ENCODE data around the gene ABCB8. TPM values are rescaled to one million over a fixed set of nuclear protein-coding genes. Genes with fewer than 3 reads are reported as not detected.

Gene ABCB8
- total and polyA plus RNA-seq, 9 of the 15 experiments (the other 6 are each of a cell fraction or from before 2014, with no cell fraction given): 7.6 to 106 (median 36.3) TPM

GRCh38 chr7:151011097-151011409 lies 17.2 kb upstream of the ABCB8 start (continued):
- no peak for TF ChIP-seq IRF1 (CRISPR knock-in tag; IDR thresholded peaks at IDR 0.05; ENCODE audit: borderline replicate concordance)
- TF ChIP-seq SAFB (IDR thresholded peaks at IDR 0.05; ENCODE audit: borderline replicate concordance, low read depth, low read length): no peak
- TF ChIP-seq ZNF165 (CRISPR knock-in tag; IDR thresholded peaks at IDR 0.05; ENCODE audit: borderline replicate concordance): no peak
- no peak for TF ChIP-seq NR2C2 (CRISPR knock-in tag; IDR thresholded peaks at IDR 0.05)
- TF ChIP-seq NR2C2 (tag; IDR thresholded peaks at IDR 0.05): peak; percentile 56
- no peak for TF ChIP-seq TAF1 (IDR thresholded peaks at IDR 0.05; ENCODE audit: control insufficient read depth, extremely low read depth, insufficient read depth, low read length, severe bottlenecking)
- 0 out of 2 replicates have a peak, but pooled peaks have one; percentile 2 for TF ChIP-seq L3MBTL2 (IDR thresholded peaks at IDR 0.05)
- peak; percentile 38; the same call in 1 of the 2 replicates for TF ChIP-seq ZNF592 (IDR thresholded peaks at IDR 0.05)
- TF ChIP-seq MYC (IDR thresholded peaks at IDR 0.05; ENCODE audit: low read depth, low read length): no peak; the same call in 1 of the 2 replicates
- TF ChIP-seq MYC (CRISPR knock-in tag; IDR thresholded peaks at IDR 0.05; ENCODE audit: borderline replicate concordance, low read depth): no peak
- TF ChIP-seq ZNF318 (IDR thresholded peaks at IDR 0.05; ENCODE audit: borderline replicate concordance in 1 of 2, low read depth in 1 of 2): no peak
- TF ChIP-seq ARNT (IDR thresholded peaks at IDR 0.05): no peak
- no peak for TF ChIP-seq PHF21A (IDR thresholded peaks at IDR 0.05; ENCODE audit: borderline replicate concordance, low read depth)
- TF ChIP-seq, protein P1, sequence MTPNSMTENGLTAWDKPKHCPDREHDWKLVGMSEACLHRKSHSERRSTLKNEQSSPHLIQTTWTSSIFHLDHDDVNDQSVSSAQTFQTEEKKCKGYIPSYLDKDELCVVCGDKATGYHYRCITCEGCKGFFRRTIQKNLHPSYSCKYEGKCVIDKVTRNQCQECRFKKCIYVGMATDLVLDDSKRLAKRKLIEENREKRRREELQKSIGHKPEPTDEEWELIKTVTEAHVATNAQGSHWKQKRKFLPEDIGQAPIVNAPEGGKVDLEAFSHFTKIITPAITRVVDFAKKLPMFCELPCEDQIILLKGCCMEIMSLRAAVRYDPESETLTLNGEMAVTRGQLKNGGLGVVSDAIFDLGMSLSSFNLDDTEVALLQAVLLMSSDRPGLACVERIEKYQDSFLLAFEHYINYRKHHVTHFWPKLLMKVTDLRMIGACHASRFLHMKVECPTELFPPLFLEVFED (CRISPR knock-in tag; conservative IDR thresholded peaks at IDR 0.05): no peak

Measured in K562 (cell line).